ENCODE results near the gene SYNPO2.
"Not testable (repeated sequence)": the region's sequence is repeated elsewhere in the genome, so short reads cannot be mapped to it uniquely, and the experiment has no call there.

The SYNPO2 gene

DNA sequence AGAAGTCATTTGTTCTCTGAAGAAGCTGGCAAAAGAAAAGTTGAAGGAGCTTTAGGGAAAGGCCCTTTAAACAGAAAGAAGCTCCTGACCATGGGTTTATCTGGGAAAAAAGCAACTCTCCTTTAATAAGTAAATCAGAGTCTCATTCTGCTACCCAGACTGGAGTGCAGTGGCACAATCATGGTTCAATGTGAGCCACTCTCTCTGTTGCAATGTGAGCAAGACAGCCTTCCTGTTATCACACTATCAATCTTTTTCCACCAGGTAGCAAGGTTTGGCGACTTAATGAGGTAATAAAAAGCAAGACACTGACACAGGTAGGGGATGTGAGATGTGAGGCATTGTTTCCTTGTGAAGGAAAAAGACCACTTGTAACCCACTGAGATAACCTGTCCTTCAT lies 111.3 kb downstream of the SYNPO2 start:
- no peak for DNase-seq (ENCODE audit: low read depth in 1 of 2, low spot score in 1 of 2)

- DNase-seq (ENCODE audit: low read depth in 1 of 2, low spot score in 1 of 2), result no peak
Measured at GRCh38 chr4:119000400-119000799, 111.7 kb downstream of the SYNPO2 start.

DNA sequence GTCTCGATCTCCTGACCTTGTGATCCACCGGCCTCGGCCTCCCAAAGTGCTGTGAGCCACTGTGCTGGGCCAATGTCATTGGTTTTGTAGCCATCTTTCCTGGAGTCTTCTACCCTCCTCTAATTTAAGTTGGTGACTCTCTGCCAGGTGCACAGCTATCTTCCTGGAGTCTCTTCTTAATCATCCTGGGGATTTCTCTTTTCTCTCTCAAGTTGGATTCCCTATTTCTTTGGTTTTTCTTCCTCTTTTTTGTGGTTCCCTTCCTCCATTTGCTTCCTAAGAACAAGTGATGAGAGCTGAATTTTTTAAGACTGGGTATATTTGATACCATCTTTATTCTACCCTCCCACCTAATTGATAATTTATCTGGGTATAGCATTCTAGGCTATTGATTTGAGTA lies 113.8 kb downstream of the SYNPO2 start:
- DNase-seq (ENCODE audit: low read depth in 1 of 2, low spot score in 1 of 2), result no peak

DNA sequence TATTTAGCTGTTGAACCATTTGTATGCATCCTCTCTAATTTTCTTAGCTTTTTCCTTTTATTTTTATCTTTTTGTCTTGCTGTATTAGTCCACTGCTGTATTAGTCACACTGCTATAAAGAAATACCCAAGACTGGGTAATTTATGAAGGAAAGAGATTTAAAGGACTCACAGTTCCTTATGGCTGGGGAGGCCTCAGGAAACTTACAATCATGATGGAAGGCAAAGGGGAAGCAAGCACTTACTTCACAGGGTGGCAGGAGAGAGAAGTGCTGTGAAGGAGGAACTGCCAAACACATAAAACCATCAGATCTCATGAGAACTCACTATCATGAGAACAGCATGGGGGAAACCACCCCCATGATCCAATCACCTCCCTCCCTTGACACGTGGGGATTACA lies 114.3 kb downstream of the SYNPO2 start:
- DNase-seq (ENCODE audit: low read depth in 1 of 2, low spot score in 1 of 2), result not testable (repeated sequence)

- no peak for DNase-seq (ENCODE audit: low read depth in 1 of 2, low spot score in 1 of 2)
Measured at GRCh38 chr4:119005928-119006460, 117.3 kb downstream of the SYNPO2 start.

- DNase-seq (ENCODE audit: low read depth in 1 of 2, low spot score in 1 of 2), result no peak
Measured at GRCh38 chr4:119008761-119009160, 120.1 kb downstream of the SYNPO2 start.

GRCh38 chr4:119010221-119010620 lies 121.6 kb downstream of the SYNPO2 start:
- not testable (repeated sequence) for DNase-seq (ENCODE audit: low read depth in 1 of 2, low spot score in 1 of 2)

DNA sequence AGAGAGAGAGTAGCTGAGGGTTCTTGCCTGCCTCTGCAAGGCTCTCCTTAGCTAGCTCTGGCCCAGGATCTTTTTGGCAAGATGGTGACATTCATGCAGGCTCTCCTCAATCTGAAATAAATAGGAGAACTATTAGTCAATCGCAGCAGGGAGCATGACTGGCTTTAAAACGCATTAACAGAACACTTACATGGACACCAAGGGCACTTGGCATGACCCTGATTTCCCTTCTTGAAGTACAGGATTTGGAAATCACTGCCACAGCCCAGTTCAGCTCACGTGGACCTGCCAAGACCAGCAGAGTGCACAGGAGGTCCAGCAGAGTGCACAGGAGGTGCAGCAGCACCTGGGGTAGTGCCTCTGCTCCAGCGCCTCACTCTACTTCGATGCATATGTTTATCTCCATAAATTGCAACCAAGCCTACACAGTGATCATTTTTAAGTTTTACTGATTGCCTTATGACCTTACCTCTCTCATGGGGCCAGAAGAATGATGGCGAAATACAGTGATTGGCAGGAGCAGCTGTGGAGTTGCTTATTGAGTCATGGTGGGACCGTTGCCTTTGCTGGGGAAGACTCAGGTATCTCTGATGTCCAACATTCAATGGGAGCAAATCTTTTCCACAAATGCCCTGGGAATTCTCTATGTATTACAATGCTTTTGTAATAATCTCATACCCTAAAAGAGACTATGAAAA lies 122.4 kb downstream of the SYNPO2 start:
- no peak for DNase-seq (ENCODE audit: low read depth in 1 of 2, low spot score in 1 of 2)

DNA sequence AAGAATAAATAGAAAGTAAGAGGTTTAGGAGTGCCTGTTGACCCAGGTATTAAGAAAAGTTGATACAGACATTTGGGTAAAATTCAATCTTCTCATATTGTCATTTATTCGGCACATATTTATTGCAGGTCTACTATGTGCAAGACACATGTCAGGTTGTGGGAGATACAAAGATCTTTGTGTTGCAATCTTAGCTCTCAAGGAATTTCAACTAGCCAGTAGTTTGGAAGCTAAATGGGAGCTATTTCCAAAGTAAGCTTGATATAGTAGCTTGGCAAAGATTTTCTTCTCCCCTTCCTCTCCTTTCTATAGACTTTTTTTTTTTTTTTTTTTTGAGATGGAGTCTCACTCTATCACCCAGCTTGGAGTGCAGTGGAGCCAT lies 122.9 kb downstream of the SYNPO2 start:
- DNase-seq (ENCODE audit: low read depth in 1 of 2, low spot score in 1 of 2), result no peak

DNA sequence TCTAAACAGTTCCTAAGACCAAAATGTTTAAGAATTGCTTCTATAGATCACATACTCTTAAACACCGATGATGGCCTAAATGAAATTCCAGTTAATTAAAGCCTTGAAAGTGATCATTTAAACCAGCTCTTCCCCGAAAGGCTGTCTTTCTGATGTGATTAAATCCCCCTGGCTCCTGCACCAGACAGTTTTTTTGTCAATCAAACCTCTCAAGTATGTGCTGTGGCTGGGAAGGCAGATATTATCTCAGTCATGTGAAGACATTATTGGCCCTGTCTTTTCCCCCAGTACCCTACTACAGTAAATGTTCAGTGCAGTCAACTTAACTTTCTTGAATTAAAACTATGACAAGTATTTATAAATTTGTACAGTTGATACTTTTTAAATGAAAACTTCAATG lies 126.0 kb downstream of the SYNPO2 start:
- DNase-seq (ENCODE audit: low read depth in 1 of 2, low spot score in 1 of 2), result no peak

- DNase-seq (ENCODE audit: low read depth in 1 of 2, low spot score in 1 of 2), result no peak
Measured at GRCh38 chr4:119016636-119017035, 128.0 kb downstream of the SYNPO2 start.

GRCh38 chr4:119017636-119018035 lies 129.0 kb downstream of the SYNPO2 start:
- DNase-seq (ENCODE audit: low read depth in 1 of 2, low spot score in 1 of 2), result no peak

DNA sequence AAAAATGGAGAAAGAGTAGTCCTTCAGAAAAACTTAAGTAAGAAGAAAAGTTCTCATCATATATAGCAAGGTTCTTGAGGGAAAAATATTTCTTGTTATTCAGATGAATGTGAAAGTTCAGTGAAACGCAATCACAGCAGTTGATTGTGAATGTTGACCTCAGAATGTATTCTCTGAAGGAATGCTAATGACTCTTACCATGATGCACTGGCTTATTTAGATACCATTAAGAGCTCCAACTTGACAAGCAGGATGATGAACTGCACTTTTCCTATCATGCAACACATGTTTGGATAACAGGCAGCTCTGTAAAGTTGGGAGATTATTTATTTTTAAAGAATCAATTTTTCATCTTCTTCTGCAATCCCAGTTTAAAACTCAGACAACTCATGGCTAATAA lies 131.5 kb downstream of the SYNPO2 start:
- DNase-seq (ENCODE audit: low read depth in 1 of 2, low spot score in 1 of 2), result no peak

GRCh38 chr4:119022520-119022919 lies 133.9 kb downstream of the SYNPO2 start:
- not testable (repeated sequence) for DNase-seq (ENCODE audit: low read depth in 1 of 2, low spot score in 1 of 2)

GRCh38 chr4:119024102-119024501 lies 135.4 kb downstream of the SYNPO2 start:
- no peak for DNase-seq (ENCODE audit: low read depth in 1 of 2, low spot score in 1 of 2)

GRCh38 chr4:119025420-119025819 lies 136.8 kb downstream of the SYNPO2 start:
- no peak for DNase-seq (ENCODE audit: low read depth in 1 of 2, low spot score in 1 of 2)

- no peak for DNase-seq (ENCODE audit: low read depth in 1 of 2, low spot score in 1 of 2)
Measured at GRCh38 chr4:119025916-119026661, 137.4 kb downstream of the SYNPO2 start.

GRCh38 chr4:119026662-119027444 lies 138.2 kb downstream of the SYNPO2 start:
- DNase-seq (ENCODE audit: low read depth in 1 of 2, low spot score in 1 of 2), result no peak

GRCh38 chr4:119027811-119028210 lies 139.2 kb downstream of the SYNPO2 start:
- no peak for DNase-seq (ENCODE audit: low read depth in 1 of 2, low spot score in 1 of 2)

DNA sequence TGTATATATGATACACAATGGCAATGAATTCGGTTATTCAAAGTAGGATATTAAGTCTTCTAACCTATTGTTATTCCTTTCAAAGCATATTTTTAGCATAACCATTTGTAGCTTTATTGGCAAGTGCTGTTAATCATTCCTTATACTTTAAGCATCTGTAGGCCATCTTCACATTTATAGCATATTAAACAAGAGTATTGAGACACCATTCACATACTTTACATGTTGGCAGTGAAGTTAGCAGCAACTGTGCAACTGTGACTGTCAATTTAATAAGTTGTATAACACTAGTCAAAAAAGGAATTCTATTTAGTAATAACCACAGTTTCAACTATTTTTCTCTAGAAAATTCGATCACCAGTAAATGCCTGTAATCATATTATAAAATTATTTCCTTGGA lies 139.6 kb downstream of the SYNPO2 start:
- no peak for DNase-seq (ENCODE audit: low read depth in 1 of 2, low spot score in 1 of 2)

DNA sequence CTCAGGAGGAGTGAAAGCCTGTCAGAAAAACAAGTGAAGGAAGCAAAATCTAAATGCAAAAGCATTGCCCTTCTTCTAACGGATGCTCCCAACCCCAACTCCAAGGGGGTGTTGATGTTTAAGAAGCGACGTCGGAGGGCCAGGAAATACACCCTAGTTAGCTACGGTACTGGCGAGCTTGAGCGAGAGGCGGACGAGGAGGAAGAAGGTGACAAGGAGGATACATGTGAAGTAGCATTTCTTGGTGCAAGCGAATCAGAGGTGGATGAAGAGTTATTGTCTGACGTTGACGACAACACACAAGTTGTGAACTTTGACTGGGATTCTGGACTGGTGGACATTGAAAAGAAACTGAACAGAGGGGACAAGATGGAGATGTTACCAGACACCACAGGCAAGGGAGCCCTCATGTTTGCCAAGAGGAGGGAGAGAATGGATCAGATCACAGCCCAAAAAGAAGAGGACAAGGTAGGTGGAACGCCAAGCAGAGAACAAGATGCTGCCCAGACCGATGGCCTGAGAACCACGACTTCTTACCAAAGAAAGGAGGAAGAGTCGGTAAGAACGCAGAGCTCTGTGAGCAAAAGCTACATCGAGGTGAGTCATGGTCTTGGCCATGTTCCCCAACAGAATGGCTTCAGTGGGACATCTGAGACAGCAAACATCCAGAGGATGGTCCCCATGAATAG lies 141.3 kb downstream of the SYNPO2 start:
- no peak for DNase-seq (ENCODE audit: low read depth in 1 of 2, low spot score in 1 of 2)
